IMR-90 (cell line): Measurements from ENCODE around the gene APOC1. TPM values are rescaled to one million over a fixed set of nuclear protein-coding genes. Genes with fewer than 3 reads are reported as not detected.
"Not testable (repeated sequence)": the region's sequence is repeated elsewhere in the genome, so short reads cannot be mapped to it uniquely, and the experiment has no call there.

Source experiments
- ATAC-seq: fragments of 200-7000 bp; cut with Tn5 transposase; 2 replicates; pipeline ENCODE4 v1.9.1; 2020; ENCODE audit warnings: low read depth, mild to moderate bottlenecking, moderate library complexity
- BruUV-seq: library from RNA; stranded (reverse); fragments of 400-500 nt; replicated peaks from 2 replicates; lab custom pipeline; 2021; lab: Mats Ljungman, UMichigan
- CTCF ChIA-PET: fragments of 300-600 bp; formaldehyde crosslinking; extraction: SDS; loops from one replicate; lab custom pipeline; 2021; ENCODE audit warnings: antibody characterized with exemption; lab: Yijun Ruan, JAX
- POLR2A ChIA-PET: fragments of 300-600 bp; sonication (Branson Sonifier 250); formaldehyde crosslinking; loops from one replicate; lab custom pipeline; 2022; ENCODE audit warnings: antibody characterized with exemption; ENCODE audit not compliant: unreplicated experiment; lab: Charles Lee
- DNase-seq: peaks from one replicate; pipeline ENCODE4 v3.0.0; 2013
- H2AFZ ChIP-seq: replicated peaks from 2 replicates; pipeline ENCODE3; 2013; ENCODE audit warnings: low read length, mild to moderate bottlenecking; ENCODE audit not compliant: poor library complexity
- H2AK5ac ChIP-seq: 2 replicates; pipeline ENCODE4 v1.6.1; 2013; ENCODE audit warnings: low read depth, low read length, inconsistent platforms
- H2AK9ac ChIP-seq: replicated peaks from 2 replicates; pipeline ENCODE3; 2013; ENCODE audit warnings: mild to moderate bottlenecking, low read depth, low read length, moderate library complexity; ENCODE audit not compliant: poor library complexity
- H2BK120ac ChIP-seq: 2 replicates; pipeline ENCODE4 v1.6.1; 2013; ENCODE audit warnings: low read depth, low read length, inconsistent platforms
- H2BK15ac ChIP-seq: 3 replicates; pipeline ENCODE4 v1.6.1; 2013; ENCODE audit warnings: low read depth, low read length, inconsistent platforms
- H2BK20ac ChIP-seq: 2 replicates; pipeline ENCODE4 v1.6.1; 2013; ENCODE audit warnings: low read depth, mild to moderate bottlenecking, inconsistent platforms, low read length, moderate library complexity
- H2BK5ac ChIP-seq: 2 replicates; pipeline ENCODE4 v1.6.1; 2013; ENCODE audit warnings: mild to moderate bottlenecking, low read depth, low read length, inconsistent platforms; ENCODE audit not compliant: poor library complexity, severe bottlenecking
- H3K14ac ChIP-seq: replicated peaks from 2 replicates; pipeline ENCODE4 v1.6.1; 2013; ENCODE audit warnings: low read depth, low read length, inconsistent platforms
- H3K18ac ChIP-seq: 2 replicates; pipeline ENCODE4 v1.6.1; 2013; ENCODE audit warnings: low read depth, low read length, control low read depth
- H3K23ac ChIP-seq: 2 replicates; pipeline ENCODE4 v1.6.1; 2013; ENCODE audit warnings: low read depth, low read length, inconsistent platforms
- H3K27ac ChIP-seq: 2 replicates; pipeline ENCODE4 v1.5.1; 2013; ENCODE audit warnings: mild to moderate bottlenecking, control low read depth, low read length; ENCODE audit not compliant: insufficient read depth
- H3K27me3 ChIP-seq: 2 replicates; pipeline ENCODE4 v1.6.1; 2013; ENCODE audit warnings: low read length; ENCODE audit not compliant: control insufficient read depth, insufficient read depth
- H3K36me3 ChIP-seq: 2 replicates; pipeline ENCODE4 v1.6.1; 2013; ENCODE audit warnings: low read length, mixed read lengths; ENCODE audit not compliant: control insufficient read depth, insufficient read depth
- H3K4ac ChIP-seq: 2 replicates; pipeline ENCODE4 v1.6.1; 2013; ENCODE audit warnings: low read depth, low read length, inconsistent platforms
- H3K4me1 ChIP-seq: 2 replicates; pipeline ENCODE4 v1.6.1; 2013; ENCODE audit warnings: low read length, mixed read lengths; ENCODE audit not compliant: control insufficient read depth, insufficient read depth
- H3K4me2 ChIP-seq: 2 replicates; pipeline ENCODE4 v1.6.1; 2013; ENCODE audit warnings: low read depth, mild to moderate bottlenecking, control low read depth, low read length, moderate library complexity
- H3K4me3 ChIP-seq: 2 replicates; pipeline ENCODE4 v1.5.1; 2013; ENCODE audit warnings: low read depth, mild to moderate bottlenecking, control low read depth, low read length, moderate library complexity; ENCODE audit not compliant: insufficient read depth
- H3K56ac ChIP-seq: 2 replicates; pipeline ENCODE4 v1.6.1; 2013; ENCODE audit warnings: low read length, inconsistent platforms; ENCODE audit not compliant: insufficient read depth; ENCODE audit errors: extremely low read depth
- H3K79me1 ChIP-seq, 2 experiments: 2 replicates each; pipeline ENCODE4 v1.6.1; 2013; ENCODE audit warnings: low read length in 2 of 2, inconsistent platforms in 1 of 2, low read depth in 1 of 2
- H3K9ac ChIP-seq: 2 replicates; pipeline ENCODE4 v1.6.1; 2013; ENCODE audit warnings: low read depth, low read length, control low read depth
- H3K9me1 ChIP-seq: 2 replicates; pipeline ENCODE4 v1.6.1; 2013; ENCODE audit warnings: low read length, inconsistent platforms; ENCODE audit not compliant: insufficient read depth
- H3K9me3 ChIP-seq: 2 replicates; pipeline ENCODE4 v1.6.1; 2013; ENCODE audit warnings: low read length; ENCODE audit not compliant: control insufficient read depth, insufficient read depth
- H4K20me1 ChIP-seq: 2 replicates; pipeline ENCODE4 v1.6.1; 2013; ENCODE audit warnings: low read length, inconsistent platforms; ENCODE audit not compliant: insufficient read depth
- H4K5ac ChIP-seq: 2 replicates; pipeline ENCODE4 v1.6.1; 2013; ENCODE audit warnings: mild to moderate bottlenecking, low read depth, low read length, control low read depth
- H4K8ac ChIP-seq, 2 experiments: 2 replicates each; pipeline ENCODE4 v1.6.1; 2013; ENCODE audit warnings: low read depth in 2 of 2, low read length in 2 of 2, control low read depth in 1 of 2, inconsistent platforms in 1 of 2
- H4K91ac ChIP-seq: 2 replicates; pipeline ENCODE4 v1.6.1; 2013; ENCODE audit warnings: low read depth, low read length, inconsistent platforms; ENCODE audit not compliant: insufficient read depth
- BHLHE40 ChIP-seq: fragments of 150-350 bp; IDR thresholded peaks from 2 replicates; pipeline ENCODE4 v1.6.1; 2016; ENCODE audit warnings: mild to moderate bottlenecking, low read depth, low read length
- CHD1 ChIP-seq: IDR thresholded peaks from 2 replicates; pipeline ENCODE4 v1.6.1; 2012; ENCODE audit warnings: low read depth, low read length, improper control_type of control experiment
- RAD21 ChIP-seq: IDR thresholded peaks from 2 replicates; pipeline ENCODE4 v1.6.1; 2012; ENCODE audit warnings: low read length, improper control_type of control experiment
- RCOR1 ChIP-seq: IDR thresholded peaks from 2 replicates; pipeline ENCODE4 v1.6.1; 2012; ENCODE audit warnings: mild to moderate bottlenecking, low read length, improper control_type of control experiment; ENCODE audit not compliant: insufficient replicate concordance
- WGBS, 2 experiments: methylation state at CpG; one replicate each; pipeline versions ENCODE4 v1.1.5 to v1.1.7; 2013; ENCODE audit warnings: missing lambda C conversion rate in 2 of 2; ENCODE audit not compliant: insufficient read length in 1 of 2; ENCODE audit errors: extremely low coverage in 2 of 2; 5-methylcytosine and 5-hydroxymethylcytosine counted together
- dilution Hi-C: fragments of 300-500 bp; cut with HindIII; formaldehyde crosslinking; loops from one replicate; pipeline ENCODE4 v1.14.3; 2018; ENCODE audit warnings: low sequenced_read_pairs; ENCODE audit not compliant: unreplicated experiment
- in situ Hi-C: fragments of 300-500 bp; cut with MboI; formaldehyde crosslinking; loops from 3 replicates; pipeline ENCODE4 v1.14.3; 2019; ENCODE audit warnings: low sequenced_read_pairs, inconsistent platforms, mixed read lengths
- intact Hi-C: fragments of 100-400 bp; cut with micrococcal nuclease; formaldehyde crosslinking; loops from 2 replicates; pipeline ENCODE4 v1.10.0; 2022
- polyA plus RNA-seq, 3 experiments: library from polyadenylated mRNA; depleted of rRNA; stranded (reverse); fragments of >200 nt; gene quantifications; 2 replicates each; pipeline ENCODE4 v1.2.3, GENCODE V29; 2012; ENCODE audit warnings: low replicate concordance in 1 of 3
- total RNA-seq: library from RNA; depleted of rRNA; stranded (reverse); fragments of >200 nt; gene quantifications from 2 replicates; pipeline ENCODE4 v1.2.3, GENCODE V29; 2012

APOC1 gene
- total and polyA plus RNA-seq, 2 of the 4 experiments (the other 2 are of a cell fraction): 1.1 TPM; not detected in 1

GRCh38 chr19:44882063-44882462, 32.3 kb upstream of the APOC1 start:
- Histone ChIP-seq H3K9me3 (no peaks in the 10 kb centered on the region), H2BK5ac (no peak overlapping the region), H3K4me2 (no peak overlapping the region), H2AFZ (no peak overlapping the region), H3K27ac (no peak overlapping the region), H3K4me3 (no peak overlapping the region), H4K5ac (no peak overlapping the region), H3K4ac (no peak overlapping the region), H2AK5ac (no peak overlapping the region), H2BK15ac (no peak overlapping the region), H3K23ac (no peak overlapping the region), H3K27me3 (no peaks in the 10 kb centered on the region), H4K20me1 (no peaks in the 10 kb centered on the region; the same call in 1 of the 2 replicates), H4K8ac (no peak overlapping the region), H4K91ac (no peak overlapping the region), H3K9me1 (peaks cover 8% of the 10 kb centered on the region; the same call in 1 of the 2 replicates), H3K9ac (no peak overlapping the region), H2BK20ac (no peak overlapping the region), H3K4me1 (0 out of 2 replicates have a peak, but pooled peaks cover 1% of the 10 kb centered on the region), H2BK120ac (no peak overlapping the region), H3K18ac (no peak overlapping the region), H2AK9ac (no peak overlapping the region), H3K79me1 (peaks cover 12 to 45% of the 10 kb centered on the region in 2 experiments), H3K56ac (no peak overlapping the region), H3K36me3 (peaks cover 55% of the 10 kb centered on the region), H3K14ac (no peak overlapping the region)
- ATAC-seq (no peak), DNase-seq (no peak)
- no peak for TF ChIP-seq RCOR1
- no peak for TF ChIP-seq RAD21
- no peak for TF ChIP-seq CHD1
- TF ChIP-seq BHLHE40: no peak
- ChIA-PET POLR2A (no interaction called here), CTCF (no interaction called here)
- dilution Hi-C loops (no loop called here), in situ Hi-C loops (no loop called here), intact Hi-C loops (no loop called here)
- no TSS peak for BruUV-seq
- no CpG with 5 or more reads among the region's 15 CpGs for WGBS, 2 experiments

GRCh38 chr19:44882619-44883397, 31.6 kb upstream of the APOC1 start:
- ATAC-seq, H3K56ac ChIP-seq, H3K18ac ChIP-seq, H4K20me1 ChIP-seq, in situ Hi-C loops, BruUV-seq, H3K9ac ChIP-seq, H2AK5ac ChIP-seq, H2AK9ac ChIP-seq, H4K8ac ChIP-seq, H3K9me1 ChIP-seq, H2BK120ac ChIP-seq, POLR2A ChIA-PET, H4K91ac ChIP-seq, H4K5ac ChIP-seq, H3K23ac ChIP-seq, H3K4me2 ChIP-seq, H3K27ac ChIP-seq, dilution Hi-C loops, H2BK5ac ChIP-seq, H3K4ac ChIP-seq, H3K9me3 ChIP-seq, H3K14ac ChIP-seq, H3K4me1 ChIP-seq, H2AFZ ChIP-seq, H2BK20ac ChIP-seq, H3K4me3 ChIP-seq, H2BK15ac ChIP-seq, H3K27me3 ChIP-seq, CTCF ChIA-PET, DNase-seq, intact Hi-C loops: not testable (repeated sequence)
- Histone ChIP-seq H3K36me3 (peaks cover 51% of the 10 kb centered on the region), H3K79me1 (peaks cover 8 to 39% of the 10 kb centered on the region in 2 experiments)
- 91% methylated on average over 4 of the region's 19 CpGs; no CpG with 5 or more reads in 1 of the 2 experiments for WGBS, 2 experiments
